Left forelimb (tissue), 1 donor: Measurements from ENCODE around the gene GSE1.

Experiments used
- DNase-seq: peaks from one replicate; pipeline ENCODE4 v3.0.0-alpha.2; 2018; ENCODE audit warnings: low spot score

Gene GSE1

GRCh38 chr16:85699628-85700027, 86.5 kb downstream of the GSE1 start:
- no peak for DNase-seq

GRCh38 chr16:85704011-85704410, 90.9 kb downstream of the GSE1 start:
- DNase-seq: no peak

GRCh38 chr16:85704900-85705846, 92.1 kb downstream of the GSE1 start:
- no peak for DNase-seq

GRCh38 chr16:85706449-85707034, 93.4 kb downstream of the GSE1 start:
- DNase-seq: no peak

- no peak for DNase-seq
Observed at GRCh38 chr16:85707528-85708095, 94.5 kb downstream of the GSE1 start.

GRCh38 chr16:85708338-85708737, 95.2 kb downstream of the GSE1 start:
- DNase-seq: no peak

GRCh38 chr16:85709766-85710585, 96.9 kb downstream of the GSE1 start:
- DNase-seq: no peak

- no peak for DNase-seq
Observed at GRCh38 chr16:85710732-85711131, 97.6 kb downstream of the GSE1 start.

GRCh38 chr16:85711982-85712587, 99.0 kb downstream of the GSE1 start:
- DNase-seq: no peak

- no peak for DNase-seq
Observed at GRCh38 chr16:85712801-85713200, 99.7 kb downstream of the GSE1 start.

- DNase-seq: no peak
Observed at GRCh38 chr16:85715169-85716021, 102.3 kb downstream of the GSE1 start.

GRCh38 chr16:85716022-85716679, 103.0 kb downstream of the GSE1 start:
- no peak for DNase-seq

GRCh38 chr16:85716680-85717038, 103.5 kb downstream of the GSE1 start:
- DNase-seq: no peak

- DNase-seq: no peak
Observed at GRCh38 chr16:85717393-85718152, 104.5 kb downstream of the GSE1 start.

GRCh38 chr16:85718153-85718477, 105.0 kb downstream of the GSE1 start:
- DNase-seq: no peak

GRCh38 chr16:85718682-85719081, 105.6 kb downstream of the GSE1 start:
- DNase-seq: no peak

- no peak for DNase-seq
Observed at GRCh38 chr16:85719605-85720301, 106.6 kb downstream of the GSE1 start.

- no peak for DNase-seq
Observed at GRCh38 chr16:85720302-85720637, 107.1 kb downstream of the GSE1 start.
